Breast epithelium (tissue), 4 donors: ENCODE measurements around the gene ITM2C. TPM values are rescaled to one million over a fixed set of nuclear protein-coding genes. Genes with fewer than 3 reads are reported as not detected.

ENCODE experiments used
- DNase-seq, 2 donors: peaks; one replicate each; pipeline ENCODE4 v3.0.0-alpha.2; 2019; ENCODE audit warnings: low spot score in 2 of 2
- H3K27ac ChIP-seq, 2 donors: fragments of 200-600 bp; sonication (generic) in 1 of 2; one replicate each; pipeline ENCODE4 v1.5.1; 2016 to 2019; ENCODE audit warnings: mild to moderate bottlenecking in 1 of 2
- H3K27me3 ChIP-seq, 2 donors: fragments of 200-600 bp; sonication (generic) in 1 of 2; one replicate each; pipeline versions ENCODE4 v1.5.1 to v1.6.0; 2017 to 2019; ENCODE audit warnings: control low read depth in 1 of 2, mild to moderate bottlenecking in 1 of 2
- H3K36me3 ChIP-seq: fragments of 200-600 bp; one replicate; pipeline ENCODE4 v1.5.1; 2019
- H3K4me1 ChIP-seq, 2 donors: fragments of 200-600 bp; sonication (generic); one replicate each; pipeline ENCODE4 v1.5.1; 2016 to 2019; ENCODE audit warnings: control low read depth in 1 of 2
- H3K4me3 ChIP-seq, 3 donors: fragments of 200-600 bp; sonication (generic); 1 replicate in 2 of 3; 2 replicates in 1 of 3; pipeline ENCODE4 v1.5.1; 2016 to 2019; ENCODE audit warnings: mild to moderate bottlenecking in 3 of 3, moderate library complexity in 2 of 3
- H3K9me3 ChIP-seq, 2 donors: fragments of 200-600 bp; sonication (generic) in 1 of 2; one replicate each; pipeline ENCODE4 v1.5.1; 2016 to 2019; ENCODE audit warnings: control low read depth in 1 of 2
- CTCF ChIP-seq, 3 donors: fragments of 450-650 bp; IDR thresholded peaks; one replicate each; pipeline ENCODE4 v1.5.1; 2016 to 2017; ENCODE audit warnings: antibody characterized with exemption in 3 of 3, mild to moderate bottlenecking in 3 of 3, moderate library complexity in 3 of 3
- POLR2A ChIP-seq: fragments of 450-650 bp; IDR thresholded peaks from one replicate; pipeline ENCODE4 v1.6.1; 2016; ENCODE audit warnings: antibody characterized with exemption, mild to moderate bottlenecking, moderate library complexity
- POLR2AphosphoS5 ChIP-seq, 3 donors: sonication (generic); formaldehyde crosslinking; IDR thresholded peaks; one replicate each; pipeline ENCODE4 v1.6.1; 2017; ENCODE audit warnings: antibody characterized with exemption in 3 of 3
- intact Hi-C: fragments of 100-400 bp; cut with DNase I; formaldehyde crosslinking; loops from one replicate; pipeline ENCODE4 v1.15.1; 2023; ENCODE audit warnings: low total_unique reads
- total RNA-seq, 3 donors: library from RNA; depleted of rRNA; stranded (reverse); fragments of >200 nt; gene quantifications; one replicate each; pipeline ENCODE4 v1.1.0, GENCODE V29; 2016

The ITM2C gene
- total RNA-seq, 3 donors from 2014 or later, result 24.5 to 46.2 (median 36.3) TPM

- peak in 1 of 2 donors; percentile 20 for DNase-seq
- no peak for TF ChIP-seq CTCF (IDR thresholded peaks at IDR 0.05)
- TF ChIP-seq POLR2AphosphoS5 (IDR thresholded peaks at IDR 0.05), result no peak
- no peak for TF ChIP-seq POLR2A
- Histone ChIP-seq H3K4me3 (no peak overlapping the region), H3K27ac (no peak overlapping the region), H3K4me1 (no peaks in the 10 kb centered on the region), H3K36me3 (no peaks in the 10 kb centered on the region), H3K9me3 (no peaks in the 10 kb centered on the region), H3K27me3 (no peaks in the 10 kb centered on the region)
- intact Hi-C loops, result no loop called here
Observed at GRCh38 chr2:230903231-230904150, 38.7 kb downstream of the ITM2C start.

- Histone ChIP-seq H3K9me3 (no peaks in the 10 kb centered on the region), H3K4me1 (no peaks in the 10 kb centered on the region), H3K4me3 (no peak overlapping the region), H3K36me3 (no peaks in the 10 kb centered on the region), H3K27ac (no peak overlapping the region), H3K27me3 (no peaks in the 10 kb centered on the region)
- peak in 1 of 2 donors; percentile 43 for DNase-seq
- intact Hi-C loops, result no loop called here
- TF ChIP-seq CTCF (IDR thresholded peaks at IDR 0.05), result no peak
- no peak for TF ChIP-seq POLR2A
- no peak for TF ChIP-seq POLR2AphosphoS5 (IDR thresholded peaks at IDR 0.05)
Observed at GRCh38 chr2:230904856-230905447, 40.2 kb downstream of the ITM2C start.

- no peak for TF ChIP-seq CTCF (IDR thresholded peaks at IDR 0.05)
- no peak for TF ChIP-seq POLR2AphosphoS5 (IDR thresholded peaks at IDR 0.05)
- TF ChIP-seq POLR2A, result no peak
- Histone ChIP-seq H3K27me3 (no peaks in the 10 kb centered on the region), H3K27ac (no peak overlapping the region), H3K4me1 (no peaks in the 10 kb centered on the region), H3K9me3 (no peaks in the 10 kb centered on the region), H3K4me3 (no peak overlapping the region), H3K36me3 (no peaks in the 10 kb centered on the region)
- DNase-seq, result peak in 1 of 2 donors; percentile 34
- intact Hi-C loops, result no loop called here
Observed at GRCh38 chr2:230905448-230906421, 41.0 kb downstream of the ITM2C start.

GRCh38 chr2:230906471-230907230, 41.9 kb downstream of the ITM2C start:
- Histone ChIP-seq H3K4me3 (no peak overlapping the region), H3K27ac (no peak overlapping the region), H3K4me1 (no peaks in the 10 kb centered on the region), H3K27me3 (no peaks in the 10 kb centered on the region), H3K36me3 (no peaks in the 10 kb centered on the region), H3K9me3 (no peaks in the 10 kb centered on the region)
- TF ChIP-seq POLR2A (no peak), POLR2AphosphoS5 (IDR thresholded peaks at IDR 0.05) (no peak), CTCF (IDR thresholded peaks at IDR 0.05) (no peak)
- intact Hi-C loops, result no loop called here
- peak in 1 of 2 donors; percentile 33 for DNase-seq
